ENCODE data around the gene EIF3B. TPM values are rescaled to one million over a fixed set of nuclear protein-coding genes. Genes with fewer than 3 reads are reported as not detected.

Gene EIF3B
- total RNA-seq, 1 experiment from 2014 or later, result 333 TPM

GRCh38 chr7:2420216-2420933 lies 65.7 kb downstream of the EIF3B start:
- BruUV-seq (replicated peaks), result no TSS peak
- CTCF ChIA-PET, result no interaction called here

GRCh38 chr7:2421943-2422310 lies 67.3 kb downstream of the EIF3B start:
- Mint-ChIP-seq H3K27ac (ENCODE audit: unreplicated experiment) (no peak overlapping the region), H3K4me1 (ENCODE audit: low read depth, unreplicated experiment) (no peaks in the 10 kb centered on the region), H3K9me3 (ENCODE audit: low read depth, unreplicated experiment) (no peaks in the 10 kb centered on the region), H3K36me3 (ENCODE audit: insufficient read depth, unreplicated experiment) (no peaks in the 10 kb centered on the region), H3K27me3 (ENCODE audit: unreplicated experiment) (no peaks in the 10 kb centered on the region), H3K4me3 (ENCODE audit: low read depth, unreplicated experiment) (no peak overlapping the region)
- CTCF ChIA-PET, result interaction anchor here (0.7 kb wide), 1 partner anchor 50 kb away, joined by 5 read pairs; no protein-coding TSS in a partner anchor
- no peak for TF ChIP-seq CTCF (IDR thresholded peaks at IDR 0.05; ENCODE audit: unreplicated experiment)
- intact Hi-C loops (cut with micrococcal nuclease; ENCODE audit: unreplicated experiment), result no loop called here
- BruUV-seq (replicated peaks), result no TSS peak
- DNase-seq, result no peak

More at GRCh38 chr7:2420216-2420933, 65.7 kb downstream of the EIF3B start:
- no peak overlapping the region for H3K27ac Mint-ChIP-seq (ENCODE audit: unreplicated experiment)
- H3K9me3 Mint-ChIP-seq (ENCODE audit: low read depth, unreplicated experiment), result no peaks in the 10 kb centered on the region
- DNase-seq, result no peak
- no peak overlapping the region for H3K4me3 Mint-ChIP-seq (ENCODE audit: low read depth, unreplicated experiment)
- TF ChIP-seq CTCF (IDR thresholded peaks at IDR 0.05; ENCODE audit: unreplicated experiment), result no peak
- H3K4me1 Mint-ChIP-seq (ENCODE audit: low read depth, unreplicated experiment), result no peaks in the 10 kb centered on the region
- H3K27me3 Mint-ChIP-seq (ENCODE audit: unreplicated experiment), result no peaks in the 10 kb centered on the region
- intact Hi-C loops (cut with micrococcal nuclease; ENCODE audit: unreplicated experiment), result no loop called here
- no peaks in the 10 kb centered on the region for H3K36me3 Mint-ChIP-seq (ENCODE audit: insufficient read depth, unreplicated experiment)

GRCh38 chr7:2425749-2426148 lies 71.1 kb downstream of the EIF3B start:
- no TSS peak for BruUV-seq (replicated peaks)
- Mint-ChIP-seq H3K27ac (ENCODE audit: unreplicated experiment) (no peak overlapping the region), H3K9me3 (ENCODE audit: low read depth, unreplicated experiment) (no peaks in the 10 kb centered on the region), H3K36me3 (ENCODE audit: insufficient read depth, unreplicated experiment) (no peaks in the 10 kb centered on the region), H3K27me3 (ENCODE audit: unreplicated experiment) (no peaks in the 10 kb centered on the region), H3K4me3 (ENCODE audit: low read depth, unreplicated experiment) (no peak overlapping the region), H3K4me1 (ENCODE audit: low read depth, unreplicated experiment) (no peaks in the 10 kb centered on the region)
- intact Hi-C loops (cut with micrococcal nuclease; ENCODE audit: unreplicated experiment), result no loop called here
- TF ChIP-seq CTCF (IDR thresholded peaks at IDR 0.05; ENCODE audit: unreplicated experiment), result no peak
- CTCF ChIA-PET, result interaction anchor here (0.7 to 1.7 kb wide), 3 partner anchors 9 to 284 kb away, joined by 3 to 6 read pairs (median 4); no protein-coding TSS in a partner anchor
- no peak for DNase-seq

Other genes with a start within 250 kb of the EIF3B start
- 85.2 and 86.0 TPM in 2 replicates for gene MAD1L1, start 121.9 kb upstream of the EIF3B start, total RNA-seq (2022)
- 60.1 and 64.3 TPM in 2 replicates for gene MRM2, start 112.6 kb upstream of the EIF3B start, total RNA-seq (2022)
- gene NUDT1, start 112.6 kb upstream of the EIF3B start, total RNA-seq (2022), result 52.2 and 65.6 TPM in 2 replicates
- gene SNX8, start 40.4 kb upstream of the EIF3B start, total RNA-seq (2022), result 57.0 and 70.3 TPM in 2 replicates
- gene CHST12, start 48.8 kb downstream of the EIF3B start, total RNA-seq (2022), result 19.9 and 21.2 TPM in 2 replicates
- not detected in 2 replicates for gene GRIFIN, start 121.6 kb downstream of the EIF3B start, total RNA-seq (2022)
- gene LFNG, start 164.9 kb downstream of the EIF3B start, total RNA-seq (2022), result 46.8 and 59.1 TPM in 2 replicates
- gene BRAT1, start 200.7 kb downstream of the EIF3B start, total RNA-seq (2022), result 56.2 and 59.6 TPM in 2 replicates
- gene IQCE, start 204.2 kb downstream of the EIF3B start, total RNA-seq (2022), result 94.8 and 96.4 TPM in 2 replicates

Data from Calu3 (cell line).